K562 (cell line): ENCODE results near the gene SLC16A9. TPM values are rescaled to one million over a fixed set of nuclear protein-coding genes. Genes with fewer than 3 reads are reported as not detected.

Experiments
- ATAC-seq: fragments of 200-7000 bp; cut with Tn5 transposase; 3 replicates; pipeline ENCODE4 v1.9.1; 2020; ENCODE audit warnings: moderate library complexity
- BruUV-seq: library from RNA; stranded (reverse); fragments of 400-500 nt; replicated peaks from 2 replicates; lab custom pipeline; 2021; lab: Mats Ljungman, UMichigan
- CTCF ChIA-PET: fragments of 300-600 bp; formaldehyde crosslinking; extraction: SDS; loops from one replicate; lab custom pipeline; 2021; ENCODE audit warnings: low intra/inter-chr PET ratio; lab: Yijun Ruan, JAX
- POLR2A ChIA-PET: fragments of 300-600, 350-650 bp; sonication (Branson Sonifier 250); formaldehyde crosslinking; extraction: SDS; loops from one replicate; lab custom pipeline; 2021; ENCODE audit warnings: antibody characterized with exemption, inconsistent platforms; lab: Yijun Ruan, JAX
- DNase-seq, 4 experiments: peaks; one replicate each; pipeline versions ENCODE4 v3.0.0 to v3.0.0-alpha.2; 2011 to 2018; ENCODE audit warnings: low spot score in 3 of 4, mixed read lengths in 3 of 4; ENCODE audit errors: extremely low read depth in 1 of 4
- FAIRE-seq: peaks from 2 replicates; lab custom pipeline; 2011; peaks lifted over from hg19 to GRCh38; lab: Jason Lieb, UNC
- H2AFZ ChIP-seq: 2 replicates; pipeline ENCODE4 v1.6.0; 2011; ENCODE audit warnings: low read depth, low read length, control low read depth, inconsistent platforms
- H3K27ac ChIP-seq: fragments of 200-600 bp; 3 replicates; pipeline ENCODE4 v1.8.0; 2011; ENCODE audit warnings: low read depth, mild to moderate bottlenecking, control low read depth, inconsistent platforms, low read length, moderate library complexity, mixed read lengths; ENCODE audit errors: extremely low read depth
- H3K27me3 ChIP-seq, 2 experiments: fragments of 300-600 bp in 1 of 2; 2 replicates in 1 of 2; 3 replicates in 1 of 2; pipeline versions ENCODE4 v1.6.0 to v1.8.0; 2011; ENCODE audit warnings: inconsistent platforms in 2 of 2, low read length in 2 of 2, mild to moderate bottlenecking in 1 of 2, mixed read lengths in 1 of 2, moderate library complexity in 1 of 2; ENCODE audit not compliant: control insufficient read depth in 2 of 2, insufficient read depth in 2 of 2
- H3K36me3 ChIP-seq: fragments of 300-600 bp; 3 replicates; pipeline ENCODE4 v1.8.0; 2011; ENCODE audit warnings: mild to moderate bottlenecking, low read length, inconsistent platforms; ENCODE audit not compliant: control insufficient read depth, insufficient read depth
- H3K4me1 ChIP-seq, 2 experiments: fragments of 200-600 bp in 1 of 2; replicated peaks in 1 of 2; 2 replicates in 1 of 2; 3 replicates in 1 of 2; pipeline versions ENCODE4 v1.5.1 to v1.8.0; 2011; ENCODE audit warnings: inconsistent platforms in 2 of 2, low read length in 2 of 2, mild to moderate bottlenecking in 1 of 2, mixed read lengths in 1 of 2, moderate library complexity in 1 of 2; ENCODE audit not compliant: control insufficient read depth in 2 of 2, insufficient read depth in 2 of 2
- H3K4me2 ChIP-seq: 2 replicates; pipeline ENCODE4 v1.6.1; 2011; ENCODE audit warnings: low read length, control low read depth, inconsistent platforms, mixed read lengths; ENCODE audit not compliant: insufficient read depth
- H3K4me3 ChIP-seq: fragments of 200-600 bp; sonication (generic), shearing (Covaris generic); 2 replicates; pipeline ENCODE4 v1.5.1; 2016; ENCODE audit warnings: control low read depth, inconsistent platforms
- H3K79me2 ChIP-seq: fragments of 200-600 bp; 3 replicates; pipeline ENCODE4 v1.8.0; 2011; ENCODE audit warnings: low read length, inconsistent platforms; ENCODE audit not compliant: control insufficient read depth, insufficient read depth
- H3K9ac ChIP-seq, 2 experiments: 2 replicates each; pipeline versions ENCODE4 v1.6.0 to v1.6.1; 2011; ENCODE audit warnings: low read depth in 2 of 2, low read length in 2 of 2, control low read depth in 1 of 2, inconsistent platforms in 1 of 2, mild to moderate bottlenecking in 1 of 2, mixed read lengths in 1 of 2; ENCODE audit not compliant: insufficient read depth in 1 of 2
- H3K9me1 ChIP-seq: one replicate; pipeline ENCODE4 v1.6.0; 2011; ENCODE audit warnings: inconsistent platforms, mild to moderate bottlenecking, low read length, moderate library complexity; ENCODE audit not compliant: control insufficient read depth, insufficient read depth
- H3K9me3 ChIP-seq: replicated peaks from 2 replicates; pipeline ENCODE4 v1.5.1; 2011; ENCODE audit warnings: low read depth, low read length, inconsistent platforms; ENCODE audit not compliant: control insufficient read depth, insufficient read depth
- H4K20me1 ChIP-seq: replicated peaks from 2 replicates; pipeline ENCODE4 v1.6.1; 2011; ENCODE audit warnings: low read length, inconsistent platforms, mixed read lengths; ENCODE audit not compliant: control insufficient read depth, insufficient read depth
- EGR1 ChIP-seq: fragments of 450-650 bp; conservative IDR thresholded peaks from 2 replicates; pipeline ENCODE4 v1.6.1; 2017; ENCODE audit warnings: mild to moderate bottlenecking
- HDAC1 ChIP-seq, 2 experiments: fragments of 450-650 bp; IDR thresholded peaks; 2 replicates each; pipeline ENCODE4 v1.6.1; 2016 to 2017; ENCODE audit warnings: inconsistent platforms in 1 of 2, mild to moderate bottlenecking in 1 of 2, moderate library complexity in 1 of 2
- HLTF ChIP-seq: fragments of 450-650 bp; IDR thresholded peaks from 2 replicates; pipeline ENCODE4 v1.6.1; 2016
- JUN ChIP-seq, 2 experiments: sonication (generic) in 1 of 2; formaldehyde crosslinking in 1 of 2; IDR thresholded peaks; 2 replicates each; pipeline versions ENCODE4 v1.6.1 to v1.8.0; 2012 to 2022; ENCODE audit warnings: borderline replicate concordance in 2 of 2, mild to moderate bottlenecking in 2 of 2, improper control_type of control experiment in 1 of 2, low read depth in 1 of 2, low read length in 1 of 2, missing genetic modification reagents in 1 of 2
- KAT7 ChIP-seq: sonication (generic); formaldehyde crosslinking; IDR thresholded peaks from 2 replicates; pipeline ENCODE4 v1.8.0; 2022; ENCODE audit warnings: missing genetic modification reagents, mild to moderate bottlenecking, borderline replicate concordance
- MAZ ChIP-seq, 2 experiments: fragments of 450-650 bp in 1 of 2; sonication (generic) in 1 of 2; formaldehyde crosslinking; IDR thresholded peaks in 1 of 2; conservative IDR thresholded peaks in 1 of 2; 2 replicates each; pipeline versions ENCODE4 v1.4.0 to v1.5.0; 2020; ENCODE audit warnings: mild to moderate bottlenecking in 1 of 2, missing genetic modification reagents in 1 of 2
- POLR3G ChIP-seq: IDR thresholded peaks from 2 replicates; pipeline ENCODE4 v1.6.1; 2011; ENCODE audit not compliant: insufficient read length, insufficient replicate concordance; ENCODE audit errors: extremely low read depth
- SIRT6 ChIP-seq: IDR thresholded peaks from one replicate; pipeline ENCODE4 v1.6.1; 2012; ENCODE audit warnings: low read depth, mild to moderate bottlenecking, control low read depth, inconsistent platforms, low read length, moderate library complexity
- SMC3 ChIP-seq: conservative IDR thresholded peaks from 2 replicates; pipeline ENCODE4 v1.6.1; 2011; ENCODE audit warnings: low read depth, low read length, improper control_type of control experiment; ENCODE audit not compliant: insufficient read depth
- SUPT5H ChIP-seq: fragments of 450-650 bp; IDR thresholded peaks from 2 replicates; pipeline ENCODE4 v1.6.1; 2016
- TCF3 ChIP-seq: sonication (generic); formaldehyde crosslinking; IDR thresholded peaks from 2 replicates; pipeline ENCODE4 v1.4.0; 2020; ENCODE audit warnings: mild to moderate bottlenecking, missing genetic modification reagents
- TCFL5 ChIP-seq: fragments of 250-450 bp; sonication (Bioruptor Pico); conservative IDR thresholded peaks from 2 replicates; pipeline ENCODE4 v1.6.1; 2021; ENCODE audit warnings: mild to moderate bottlenecking, moderate library complexity, matching md5 sums
- ZNF41 ChIP-seq: fragments of 250-450 bp; sonication (Bioruptor Pico); conservative IDR thresholded peaks from 2 replicates; pipeline ENCODE4 v1.4.0; 2020; ENCODE audit warnings: mild to moderate bottlenecking
- in situ Hi-C: fragments of 300-500 bp; cut with MboI; formaldehyde crosslinking; loops from 4 replicates; pipeline ENCODE4 v1.15.0; 2018; ENCODE audit warnings: inconsistent platforms, mixed read lengths
- intact Hi-C: fragments of 100-400 bp; cut with micrococcal nuclease; formaldehyde crosslinking; loops from 2 replicates; pipeline ENCODE4 v1.14.2; 2022
- polyA plus RNA-seq, 8 experiments: library from polyadenylated mRNA; depleted of rRNA in 4 of 8; stranded (reverse) in 5 of 8; unstranded in 3 of 8; fragments of >200 nt; fragmentation: Nextera tagmentation in 2 of 8; fragmentation: Illumina TruSeq in 1 of 8; extraction: Ambion mirVana in 2 of 8; extraction: Trizol in 1 of 8; gene quantifications; 2 replicates each; pipeline versions ENCODE4 v1.2.1 to v1.2.3, GENCODE V29; 2011 to 2014; ENCODE audit warnings: inconsistent platforms in 1 of 8, missing spikeins in 1 of 8
- total RNA-seq, 7 experiments: library from RNA; depleted of rRNA in 6 of 7; stranded (reverse); fragments of >200 nt in 6 of 7; fragmentation: Illumina TruSeq in 2 of 7; extraction: Trizol in 2 of 7; gene quantifications; 2 replicates each; pipeline versions ENCODE4 v1.2.1 to v1.2.3, GENCODE V29; 2011 to 2021; ENCODE audit warnings: low replicate concordance in 1 of 7
- TF ChIP-seq, protein P1 (sequence below): sonication (generic); formaldehyde crosslinking; IDR thresholded peaks from 2 replicates; pipeline ENCODE4 v1.8.1; 2022; ENCODE audit warnings: missing genetic modification reagents
- TF ChIP-seq, protein P2 (sequence below): sonication (generic); formaldehyde crosslinking; IDR thresholded peaks from 2 replicates; pipeline ENCODE4 v1.8.1; 2023; ENCODE audit warnings: mild to moderate bottlenecking, missing genetic modification reagents
- TF ChIP-seq, protein P3 (sequence below): fragments of 250-450 bp; sonication (Bioruptor Pico); IDR thresholded peaks from 2 replicates; pipeline ENCODE4 v1.5.0; 2021; ENCODE audit warnings: mild to moderate bottlenecking, moderate library complexity

SLC16A9 gene
- total and polyA plus RNA-seq, 9 of the 15 experiments (the other 6 are each of a cell fraction or from before 2014, with no cell fraction given): 0.90 to 6.4 (median 2.1) TPM

DNA sequence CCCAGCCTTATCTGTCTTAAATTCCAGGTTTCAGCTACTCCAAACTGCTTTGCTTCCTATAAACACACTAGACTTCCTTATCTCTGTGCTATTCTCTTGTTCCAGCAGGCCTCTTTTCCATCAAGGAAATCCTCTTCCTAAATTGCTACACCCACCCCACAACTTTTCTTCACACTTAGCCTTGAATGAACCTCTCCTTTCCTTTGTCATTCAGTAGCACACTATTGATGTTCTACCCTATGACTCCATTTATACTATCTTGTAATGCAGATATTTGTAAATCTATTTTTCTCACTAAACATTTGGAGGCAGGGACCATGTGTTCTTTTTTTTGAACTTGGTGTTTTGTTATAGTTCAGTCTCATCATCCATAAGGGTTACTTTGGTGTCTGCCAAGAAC is 3.7 kb downstream of the SLC16A9 start:
- Histone ChIP-seq H3K27ac (no peak overlapping the region), H2AFZ (no peak overlapping the region)
- TF ChIP-seq POLR3G (no peak), KAT7 (CRISPR knock-in tag) (no peak), SMC3 (no peak), HDAC1 (IDR thresholded peaks at IDR 0.05) (no peak), ZNF41 (no peak), MAZ (CRISPR knock-in tag; conservative IDR thresholded peaks at IDR 0.05 in 1 of 2, IDR thresholded peaks at IDR 0.05 in 1 of 2) (no peak), SUPT5H (no peak), EGR1 (no peak), JUN (IDR thresholded peaks at IDR 0.05; ENCODE audit: borderline replicate concordance, low read depth, low read length) (no peak), JUN (CRISPR knock-in tag; IDR thresholded peaks at IDR 0.05; ENCODE audit: borderline replicate concordance) (no peak), SIRT6 (no peak), TCF3 (CRISPR knock-in tag) (no peak), TCFL5 (CRISPR knock-in tag) (no peak), HLTF (no peak)
- TF ChIP-seq, protein P1, sequence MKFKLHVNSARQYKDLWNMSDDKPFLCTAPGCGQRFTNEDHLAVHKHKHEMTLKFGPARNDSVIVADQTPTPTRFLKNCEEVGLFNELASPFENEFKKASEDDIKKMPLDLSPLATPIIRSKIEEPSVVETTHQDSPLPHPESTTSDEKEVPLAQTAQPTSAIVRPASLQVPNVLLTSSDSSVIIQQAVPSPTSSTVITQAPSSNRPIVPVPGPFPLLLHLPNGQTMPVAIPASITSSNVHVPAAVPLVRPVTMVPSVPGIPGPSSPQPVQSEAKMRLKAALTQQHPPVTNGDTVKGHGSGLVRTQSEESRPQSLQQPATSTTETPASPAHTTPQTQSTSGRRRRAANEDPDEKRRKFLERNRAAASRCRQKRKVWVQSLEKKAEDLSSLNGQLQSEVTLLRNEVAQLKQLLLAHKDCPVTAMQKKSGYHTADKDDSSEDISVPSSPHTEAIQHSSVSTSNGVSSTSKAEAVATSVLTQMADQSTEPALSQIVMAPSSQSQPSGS (CRISPR knock-in tag): no peak
- TF ChIP-seq, protein P2, sequence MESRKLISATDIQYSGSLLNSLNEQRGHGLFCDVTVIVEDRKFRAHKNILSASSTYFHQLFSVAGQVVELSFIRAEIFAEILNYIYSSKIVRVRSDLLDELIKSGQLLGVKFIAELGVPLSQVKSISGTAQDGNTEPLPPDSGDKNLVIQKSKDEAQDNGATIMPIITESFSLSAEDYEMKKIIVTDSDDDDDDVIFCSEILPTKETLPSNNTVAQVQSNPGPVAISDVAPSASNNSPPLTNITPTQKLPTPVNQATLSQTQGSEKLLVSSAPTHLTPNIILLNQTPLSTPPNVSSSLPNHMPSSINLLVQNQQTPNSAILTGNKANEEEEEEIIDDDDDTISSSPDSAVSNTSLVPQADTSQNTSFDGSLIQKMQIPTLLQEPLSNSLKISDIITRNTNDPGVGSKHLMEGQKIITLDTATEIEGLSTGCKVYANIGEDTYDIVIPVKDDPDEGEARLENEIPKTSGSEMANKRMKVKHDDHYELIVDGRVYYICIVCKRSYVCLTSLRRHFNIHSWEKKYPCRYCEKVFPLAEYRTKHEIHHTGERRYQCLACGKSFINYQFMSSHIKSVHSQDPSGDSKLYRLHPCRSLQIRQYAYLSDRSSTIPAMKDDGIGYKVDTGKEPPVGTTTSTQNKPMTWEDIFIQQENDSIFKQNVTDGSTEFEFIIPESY (CRISPR knock-in tag): no peak
- TF ChIP-seq, protein P3, sequence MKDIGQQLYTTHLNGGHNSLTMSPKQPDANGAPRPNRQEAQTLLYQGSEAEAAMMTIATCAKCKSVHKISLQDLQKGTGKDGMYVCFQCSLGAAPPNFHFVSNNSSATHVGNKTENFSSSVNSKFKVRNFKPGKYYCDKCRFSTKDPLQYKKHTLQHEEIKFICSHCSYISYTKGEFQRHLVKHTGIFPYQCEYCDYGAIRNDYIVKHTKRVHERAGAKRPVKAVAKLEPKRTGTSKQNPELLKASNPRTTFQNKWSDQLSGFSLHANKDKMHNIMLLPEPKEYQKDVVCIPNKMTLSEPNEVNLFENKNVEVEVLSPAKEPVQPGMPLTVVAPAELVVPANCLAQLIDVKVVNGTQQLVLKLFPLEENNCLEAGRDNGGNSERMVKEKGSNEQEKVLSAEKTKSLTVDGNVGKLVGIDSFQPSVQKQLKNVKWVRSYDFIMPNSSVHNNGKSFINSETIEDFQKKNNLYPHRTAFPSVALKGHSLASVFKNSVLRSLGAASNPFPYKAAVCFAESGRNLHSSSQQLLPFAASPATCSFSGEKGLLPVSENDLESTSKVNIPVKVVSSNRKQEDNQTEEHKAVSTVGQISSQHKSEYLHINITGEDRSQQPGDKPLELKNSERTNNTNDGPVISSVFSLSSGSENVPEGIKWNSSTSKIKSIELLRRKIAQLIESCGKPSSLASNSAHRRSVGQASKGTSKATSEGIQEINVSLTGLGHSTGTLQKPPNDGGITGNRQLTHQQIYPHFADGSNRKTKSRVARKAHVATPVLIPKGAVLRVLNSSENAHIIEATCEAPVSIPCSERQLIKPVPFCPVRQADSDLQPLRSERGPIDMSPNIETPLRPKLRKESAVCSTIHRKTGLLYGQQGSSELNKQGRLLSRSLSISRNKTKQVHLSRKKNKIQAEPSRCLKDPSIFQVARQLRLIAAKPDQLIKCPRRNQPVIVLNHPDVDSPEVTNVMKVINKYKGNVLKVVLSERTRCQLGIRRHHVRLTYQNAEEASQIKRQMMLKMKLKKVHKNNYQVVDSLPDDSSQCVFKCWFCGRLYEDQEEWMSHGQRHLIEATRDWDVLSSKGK (CRISPR knock-in tag): no peak

More for the DNA sequence above, 3.7 kb downstream of the SLC16A9 start:
- POLR2A ChIA-PET: no interaction called here
- peaks cover 0 to 19% of the 10 kb centered on the region in 2 experiments; a peak in 2 of 5 replicates for H3K4me1 ChIP-seq
- ATAC-seq (no peak), FAIRE-seq (no peak), DNase-seq (no peak)
- no peak overlapping the region for H3K9ac ChIP-seq
- CTCF ChIA-PET: no interaction called here
- no peak overlapping the region for H3K4me2 ChIP-seq
- no peaks in the 10 kb centered on the region; the same call in 2 of the 3 replicates for H3K79me2 ChIP-seq
- BruUV-seq: no TSS peak
- no peaks in the 10 kb centered on the region for H4K20me1 ChIP-seq
- no peaks in the 10 kb centered on the region for H3K9me1 ChIP-seq
- peaks cover 6 to 20% of the 10 kb centered on the region in 2 experiments for H3K27me3 ChIP-seq
- no peak overlapping the region for H3K4me3 ChIP-seq
- no peaks in the 10 kb centered on the region for H3K36me3 ChIP-seq
- in situ Hi-C loops (no loop called here), intact Hi-C loops (no loop called here)
- no peaks in the 10 kb centered on the region for H3K9me3 ChIP-seq
